GM10248 (cell line): ENCODE measurements around the gene MRPL9.

ENCODE experiments used
- CTCF ChIA-PET: fragments of 300-600 bp; sonication (Branson Sonifier 250); formaldehyde crosslinking; extraction: SDS; loops from one replicate; lab custom pipeline; 2021; ENCODE audit warnings: antibody characterized with exemption; lab: Yijun Ruan, JAX
- POLR2A ChIA-PET: fragments of 350-650 bp; sonication (Branson Sonifier 250); formaldehyde crosslinking; extraction: SDS; loops from one replicate; lab custom pipeline; 2020; ENCODE audit warnings: antibody characterized with exemption; lab: Yijun Ruan, JAX
- DNase-seq: peaks from one replicate; pipeline ENCODE4 v3.0.0; 2012; ENCODE audit errors: extremely low spot score
- CTCF ChIP-seq: IDR thresholded peaks from 2 replicates; pipeline ENCODE4 v1.5.1; 2012; ENCODE audit warnings: mild to moderate bottlenecking, low read depth; ENCODE audit errors: extremely low read depth, missing control alignments, control extremely low read depth

The MRPL9 gene

GRCh38 chr1:151728151-151729054 is 34.9 kb downstream of the MRPL9 start:
- DNase-seq, result no peak
- POLR2A ChIA-PET, result no interaction called here
- no peak for TF ChIP-seq CTCF
- CTCF ChIA-PET, result interaction anchor here (1.0 to 1.6 kb wide), 5 partner anchors 9 to 193 kb away, joined by 3 to 6 read pairs (median 3); no protein-coding TSS in a partner anchor

GRCh38 chr1:151723726-151724370 is 39.4 kb downstream of the MRPL9 start:
- TF ChIP-seq CTCF, result no peak
- ChIA-PET POLR2A (no interaction called here), CTCF (interaction anchor here (1.3 to 1.9 kb wide), 4 partner anchors 11 to 130 kb away, joined by 3 to 6 read pairs (median 6); no protein-coding TSS in a partner anchor)
- DNase-seq, result no peak

- no peak for DNase-seq
- CTCF ChIA-PET, result interaction anchor here (0.7 to 1.5 kb wide), 2 partner anchors 13 to 127 kb away, joined by 3 to 6 read pairs; no protein-coding TSS in a partner anchor
- TF ChIP-seq CTCF, result no peak
- POLR2A ChIA-PET, result no interaction called here
These were observed 41.3 kb downstream of the MRPL9 start for GRCh38 chr1:151721788-151722510.

- POLR2A ChIA-PET, result no interaction called here
- DNase-seq, result peak; percentile 91
- no peak for TF ChIP-seq CTCF
- CTCF ChIA-PET, result interaction anchor here (0.9 to 1.7 kb wide), 4 partner anchors 14 to 200 kb away, joined by 3 to 6 read pairs (median 4); no protein-coding TSS in a partner anchor
These were observed 42.1 kb downstream of the MRPL9 start, which contains the start of gene RIIAD1 for GRCh38 chr1:151720974-151721787. Gene RIIAD1 (plus strand): TSS chr1:151721522. CDS start chr1:151721537, 15 bp downstream.

- POLR2A ChIA-PET, result interaction anchor here (0.7 kb wide), 1 partner anchor 12 kb away, joined by 3 read pairs; no protein-coding TSS in a partner anchor
These were observed 42.7 kb downstream of the MRPL9 start for GRCh38 chr1:151720554-151720953.

More at GRCh38 chr1:151720554-151720953, 42.7 kb downstream of the MRPL9 start:
- no peak for TF ChIP-seq CTCF
- CTCF ChIA-PET, result interaction anchor here (0.9 to 1.7 kb wide), 4 partner anchors 15 to 200 kb away, joined by 3 to 6 read pairs (median 4); no protein-coding TSS in a partner anchor
- peak; percentile 73 for DNase-seq
